Panc1 (cell line): ENCODE results near the gene B3GALT5. TPM values are rescaled to one million over a fixed set of nuclear protein-coding genes. Genes with fewer than 3 reads are reported as not detected.

ENCODE experiments used
- ATAC-seq: fragments of 200-7000 bp; cut with Tn5 transposase; 2 replicates; pipeline ENCODE4 v1.9.1; 2020; ENCODE audit warnings: mild to moderate bottlenecking, moderate library complexity
- BruUV-seq: library from RNA; stranded (reverse); fragments of 400-500 nt; replicated peaks from 2 replicates; lab custom pipeline; 2021; lab: Mats Ljungman, UMichigan
- CTCF ChIA-PET: fragments of 300-600 bp; sonication (Branson Sonifier 250); formaldehyde crosslinking; loops from one replicate; lab custom pipeline; 2022; ENCODE audit warnings: antibody characterized with exemption; lab: Charles Lee
- POLR2A ChIA-PET: fragments of 300-600 bp; sonication (Branson Sonifier 250); formaldehyde crosslinking; loops from one replicate; lab custom pipeline; 2022; ENCODE audit warnings: antibody characterized with exemption; lab: Charles Lee
- DNase-seq: peaks from one replicate; pipeline ENCODE4 v3.0.0-alpha.2; 2010; ENCODE audit warnings: low read depth, low spot score
- H3K27ac ChIP-seq: 2 replicates; pipeline ENCODE4 v1.5.1; 2011; ENCODE audit warnings: mild to moderate bottlenecking, low read length, inconsistent platforms
- H3K27me3 ChIP-seq: fragments of 200-500 bp; sonication (Bioruptor generic); 2 replicates; pipeline ENCODE4 v1.6.0; 2014; ENCODE audit warnings: low read length, inconsistent platforms; ENCODE audit not compliant: control insufficient read depth, insufficient read depth
- H3K36me3 ChIP-seq: fragments of 200-500 bp; sonication (Bioruptor generic); 2 replicates; pipeline ENCODE4 v1.5.1; 2014; ENCODE audit warnings: inconsistent platforms, mild to moderate bottlenecking, low read length, moderate library complexity; ENCODE audit not compliant: control insufficient read depth, insufficient read depth
- H3K4me1 ChIP-seq: 2 replicates; pipeline ENCODE4 v1.5.1; 2011; ENCODE audit warnings: inconsistent platforms, mild to moderate bottlenecking, low read length, moderate library complexity; ENCODE audit not compliant: control insufficient read depth, insufficient read depth
- H3K4me3 ChIP-seq, 2 experiments: 2 replicates each; pipeline ENCODE4 v1.5.1; 2011 to 2012; ENCODE audit warnings: low read depth in 2 of 2, low read length in 2 of 2, mild to moderate bottlenecking in 2 of 2, inconsistent platforms in 1 of 2, moderate library complexity in 1 of 2
- H3K9me3 ChIP-seq: fragments of 200-500 bp; sonication (Bioruptor generic); 2 replicates; pipeline ENCODE4 v1.5.1; 2014; ENCODE audit warnings: low read depth, mild to moderate bottlenecking, inconsistent platforms, low read length, moderate library complexity; ENCODE audit not compliant: control insufficient read depth, insufficient read depth
- POLR2AphosphoS5 ChIP-seq: IDR thresholded peaks from 2 replicates; pipeline ENCODE4 v1.6.1; 2012; ENCODE audit warnings: mild to moderate bottlenecking, low read depth, low read length, moderate library complexity
- SIN3A ChIP-seq: IDR thresholded peaks from 2 replicates; pipeline ENCODE4 v1.6.1; 2012; ENCODE audit warnings: low read depth, mild to moderate bottlenecking, low read length, moderate library complexity, borderline replicate concordance; ENCODE audit not compliant: insufficient read depth
- TCF7L2 ChIP-seq: IDR thresholded peaks from 2 replicates; pipeline ENCODE4 v1.6.1; 2011; ENCODE audit warnings: mild to moderate bottlenecking, low read depth, low read length, inconsistent platforms
- in situ Hi-C: cut with HindIII; loops from 2 replicates; pipeline ENCODE4 v1.10.0; 2016; ENCODE audit warnings: low sequenced_read_pairs, low pct_unique_long_range_greater_than_20kb
- intact Hi-C: fragments of 100-400 bp; cut with micrococcal nuclease; formaldehyde crosslinking; loops from one replicate; pipeline ENCODE4 v1.10.0; 2022; ENCODE audit not compliant: unreplicated experiment
- total RNA-seq: library from RNA; stranded (reverse); gene quantifications from one replicate; pipeline ENCODE4 v1.2.1, GENCODE V29; 2021; ENCODE audit not compliant: unreplicated experiment
- TF ChIP-seq, protein P1 (sequence below): fragments of 450-650 bp; IDR thresholded peaks from 2 replicates; pipeline ENCODE4 v1.5.1; 2017; ENCODE audit warnings: mild to moderate bottlenecking
- TF ChIP-seq, protein P2 (sequence below), 2 experiments: IDR thresholded peaks; 2 replicates each; pipeline ENCODE4 v1.6.1; 2011 to 2012; ENCODE audit warnings: low read depth in 2 of 2, control low read depth in 1 of 2, low read length in 1 of 2, mild to moderate bottlenecking in 1 of 2, moderate library complexity in 1 of 2; ENCODE audit not compliant: insufficient read depth in 1 of 2

The B3GALT5 gene
- total RNA-seq, 1 experiment from 2014 or later = 0.10 TPM

DNA sequence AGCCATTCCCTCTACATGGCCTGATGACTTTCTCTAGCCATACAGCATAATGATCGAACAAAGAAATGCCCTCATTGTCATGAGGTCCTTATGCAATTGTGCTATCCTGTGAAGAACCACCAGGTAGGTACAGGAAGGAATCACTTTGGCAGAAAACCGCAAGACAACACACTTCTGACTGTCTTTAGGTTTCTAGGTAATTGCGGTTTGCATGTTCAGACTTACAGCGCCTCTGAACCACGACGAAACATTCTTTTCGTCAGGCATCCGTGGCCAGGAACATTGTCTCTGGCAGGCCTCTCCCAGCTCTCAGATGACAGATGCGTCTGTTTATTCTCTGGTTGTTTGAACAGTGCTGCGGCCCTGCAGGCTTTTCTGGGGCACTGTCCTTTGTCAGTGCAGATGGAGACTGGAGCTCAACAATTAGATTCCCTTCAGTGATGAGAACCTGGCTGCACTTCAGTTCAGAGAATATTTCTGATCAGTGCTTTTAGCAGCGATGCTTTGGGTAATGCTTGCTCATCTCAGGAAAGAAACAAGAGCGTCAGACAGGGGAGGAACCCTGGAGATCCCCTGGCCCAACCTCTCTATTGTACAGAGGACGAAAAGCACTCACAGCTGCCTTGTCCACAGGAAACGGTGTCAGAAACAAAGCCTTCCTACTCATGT lies 63.4 kb downstream of the B3GALT5 start:
- intact Hi-C loops = no loop called here
- in situ Hi-C loops = no loop called here
- H3K27me3 ChIP-seq = peaks cover 2% of the 10 kb centered on the region; the same call in 1 of the 2 replicates
- no peak for ATAC-seq
- H3K9me3 ChIP-seq = no peaks in the 10 kb centered on the region
- H3K36me3 ChIP-seq = no peaks in the 10 kb centered on the region
- H3K4me3 ChIP-seq = no peak overlapping the region
- ChIA-PET CTCF (no interaction called here), POLR2A (no interaction called here)
- no TSS peak for BruUV-seq
- TF ChIP-seq POLR2AphosphoS5 (no peak), SIN3A (no peak), TCF7L2 (no peak)
- TF ChIP-seq, protein P1, sequence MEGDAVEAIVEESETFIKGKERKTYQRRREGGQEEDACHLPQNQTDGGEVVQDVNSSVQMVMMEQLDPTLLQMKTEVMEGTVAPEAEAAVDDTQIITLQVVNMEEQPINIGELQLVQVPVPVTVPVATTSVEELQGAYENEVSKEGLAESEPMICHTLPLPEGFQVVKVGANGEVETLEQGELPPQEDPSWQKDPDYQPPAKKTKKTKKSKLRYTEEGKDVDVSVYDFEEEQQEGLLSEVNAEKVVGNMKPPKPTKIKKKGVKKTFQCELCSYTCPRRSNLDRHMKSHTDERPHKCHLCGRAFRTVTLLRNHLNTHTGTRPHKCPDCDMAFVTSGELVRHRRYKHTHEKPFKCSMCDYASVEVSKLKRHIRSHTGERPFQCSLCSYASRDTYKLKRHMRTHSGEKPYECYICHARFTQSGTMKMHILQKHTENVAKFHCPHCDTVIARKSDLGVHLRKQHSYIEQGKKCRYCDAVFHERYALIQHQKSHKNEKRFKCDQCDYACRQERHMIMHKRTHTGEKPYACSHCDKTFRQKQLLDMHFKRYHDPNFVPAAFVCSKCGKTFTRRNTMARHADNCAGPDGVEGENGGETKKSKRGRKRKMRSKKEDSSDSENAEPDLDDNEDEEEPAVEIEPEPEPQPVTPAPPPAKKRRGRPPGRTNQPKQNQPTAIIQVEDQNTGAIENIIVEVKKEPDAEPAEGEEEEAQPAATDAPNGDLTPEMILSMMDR = no peak
- TF ChIP-seq, protein P2, sequence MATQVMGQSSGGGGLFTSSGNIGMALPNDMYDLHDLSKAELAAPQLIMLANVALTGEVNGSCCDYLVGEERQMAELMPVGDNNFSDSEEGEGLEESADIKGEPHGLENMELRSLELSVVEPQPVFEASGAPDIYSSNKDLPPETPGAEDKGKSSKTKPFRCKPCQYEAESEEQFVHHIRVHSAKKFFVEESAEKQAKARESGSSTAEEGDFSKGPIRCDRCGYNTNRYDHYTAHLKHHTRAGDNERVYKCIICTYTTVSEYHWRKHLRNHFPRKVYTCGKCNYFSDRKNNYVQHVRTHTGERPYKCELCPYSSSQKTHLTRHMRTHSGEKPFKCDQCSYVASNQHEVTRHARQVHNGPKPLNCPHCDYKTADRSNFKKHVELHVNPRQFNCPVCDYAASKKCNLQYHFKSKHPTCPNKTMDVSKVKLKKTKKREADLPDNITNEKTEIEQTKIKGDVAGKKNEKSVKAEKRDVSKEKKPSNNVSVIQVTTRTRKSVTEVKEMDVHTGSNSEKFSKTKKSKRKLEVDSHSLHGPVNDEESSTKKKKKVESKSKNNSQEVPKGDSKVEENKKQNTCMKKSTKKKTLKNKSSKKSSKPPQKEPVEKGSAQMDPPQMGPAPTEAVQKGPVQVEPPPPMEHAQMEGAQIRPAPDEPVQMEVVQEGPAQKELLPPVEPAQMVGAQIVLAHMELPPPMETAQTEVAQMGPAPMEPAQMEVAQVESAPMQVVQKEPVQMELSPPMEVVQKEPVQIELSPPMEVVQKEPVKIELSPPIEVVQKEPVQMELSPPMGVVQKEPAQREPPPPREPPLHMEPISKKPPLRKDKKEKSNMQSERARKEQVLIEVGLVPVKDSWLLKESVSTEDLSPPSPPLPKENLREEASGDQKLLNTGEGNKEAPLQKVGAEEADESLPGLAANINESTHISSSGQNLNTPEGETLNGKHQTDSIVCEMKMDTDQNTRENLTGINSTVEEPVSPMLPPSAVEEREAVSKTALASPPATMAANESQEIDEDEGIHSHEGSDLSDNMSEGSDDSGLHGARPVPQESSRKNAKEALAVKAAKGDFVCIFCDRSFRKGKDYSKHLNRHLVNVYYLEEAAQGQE (IDR thresholded peaks at IDR 0.05; ENCODE audit: insufficient read depth in 1 of 2, low read depth in 2 of 2, low read length in 1 of 2) = no peak
- no peak overlapping the region for H3K27ac ChIP-seq
- H3K4me1 ChIP-seq = no peaks in the 10 kb centered on the region
- DNase-seq = no peak

DNA sequence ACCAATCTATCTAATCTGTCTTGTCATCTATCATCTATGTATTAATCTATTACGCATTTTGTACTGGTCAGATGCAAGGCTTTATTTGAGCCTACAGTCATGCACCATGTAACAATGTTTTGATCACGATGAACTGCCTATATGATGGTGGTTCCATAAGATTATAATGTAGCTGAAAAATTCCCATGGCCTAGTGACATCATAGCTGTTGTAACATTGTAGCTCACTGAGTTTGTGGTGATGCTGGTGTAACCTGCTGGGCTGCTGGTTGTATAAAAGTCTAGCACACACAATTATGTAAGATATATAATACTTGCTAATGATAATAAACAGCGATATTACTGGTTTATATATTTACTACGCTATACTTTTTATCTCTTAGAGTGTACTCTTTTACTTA lies 67.5 kb downstream of the B3GALT5 start:
- Histone ChIP-seq H3K9me3 (no peaks in the 10 kb centered on the region), H3K4me1 (no peaks in the 10 kb centered on the region), H3K4me3 (no peak overlapping the region), H3K27ac (no peak overlapping the region), H3K27me3 (no peaks in the 10 kb centered on the region), H3K36me3 (no peaks in the 10 kb centered on the region)
- ATAC-seq = no peak
- ChIA-PET POLR2A (no interaction called here), CTCF (no interaction called here)
- TF ChIP-seq, protein P1 = no peak
- TF ChIP-seq TCF7L2 (no peak), POLR2AphosphoS5 (no peak), SIN3A (no peak)
- TF ChIP-seq, protein P2 (IDR thresholded peaks at IDR 0.05; ENCODE audit: insufficient read depth in 1 of 2, low read depth in 2 of 2, low read length in 1 of 2) = no peak
- in situ Hi-C loops = no loop called here
- DNase-seq = no peak
- intact Hi-C loops = no loop called here
- BruUV-seq = no TSS peak
